Subcutaneous adipose tissue (tissue), 4 donors: ENCODE measurements around the gene ADARB2. TPM values are rescaled to one million over a fixed set of nuclear protein-coding genes. Genes with fewer than 3 reads are reported as not detected.

ENCODE experiments used
- total RNA-seq, 4 donors: library from RNA; depleted of rRNA; stranded (reverse); fragments of >200 nt; gene quantifications; one replicate each; pipeline ENCODE4 v1.1.0, GENCODE V29; 2016
- TF ChIP-seq, protein P1 (sequence below): fragments of 450-650 bp; IDR thresholded peaks from one replicate; pipeline ENCODE4 v1.5.1; 2016; ENCODE audit warnings: low read depth, mild to moderate bottlenecking, control low read depth, antibody characterized with exemption, moderate library complexity

ADARB2 gene
- total RNA-seq, 4 donors from 2014 or later, result under 0.01 to 0.65 (median 0.44) TPM; not detected in 1

DNA sequence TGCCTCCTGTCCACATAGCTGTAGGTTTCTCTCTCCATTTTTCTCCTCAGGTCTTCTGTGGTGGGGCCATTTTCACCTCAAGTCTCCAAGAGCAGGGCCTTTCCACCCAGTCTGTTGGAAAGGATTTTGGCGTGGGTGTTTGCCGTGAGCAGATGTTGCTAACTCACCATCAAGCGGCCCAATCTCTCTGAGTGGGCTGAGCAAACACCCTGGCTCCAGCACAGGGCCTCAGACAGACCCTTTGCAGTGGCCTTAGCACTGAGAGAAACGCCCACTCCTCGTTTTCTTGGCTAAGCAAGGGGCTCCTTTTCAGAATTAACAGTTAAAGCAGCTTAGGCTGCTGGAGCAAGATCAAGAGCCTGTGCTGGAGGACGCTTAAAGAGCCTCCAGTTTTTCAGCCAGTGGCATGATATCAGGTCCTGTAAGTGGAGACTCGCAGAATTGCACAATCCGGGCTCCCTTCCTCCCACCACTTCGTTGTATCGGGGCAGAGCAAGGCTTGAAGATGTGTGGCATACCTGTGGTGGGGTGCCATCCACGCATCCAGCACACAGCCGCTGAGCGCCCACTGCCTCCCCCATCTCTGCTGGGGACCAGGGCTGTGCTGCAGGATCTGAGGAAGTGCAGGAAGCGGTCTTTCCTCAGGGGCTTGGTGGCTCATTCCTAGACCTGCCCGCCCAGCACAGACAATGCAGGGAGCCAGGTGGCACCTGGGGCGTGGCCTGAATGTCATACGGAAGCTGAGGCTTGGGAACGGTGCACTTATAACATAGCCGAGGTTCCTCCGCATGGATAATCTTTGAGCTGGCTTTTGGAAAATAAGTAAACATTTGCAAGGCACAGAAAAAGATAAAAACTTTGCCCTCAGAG, 142.7 kb downstream of the ADARB2 start:
- TF ChIP-seq, protein P1, sequence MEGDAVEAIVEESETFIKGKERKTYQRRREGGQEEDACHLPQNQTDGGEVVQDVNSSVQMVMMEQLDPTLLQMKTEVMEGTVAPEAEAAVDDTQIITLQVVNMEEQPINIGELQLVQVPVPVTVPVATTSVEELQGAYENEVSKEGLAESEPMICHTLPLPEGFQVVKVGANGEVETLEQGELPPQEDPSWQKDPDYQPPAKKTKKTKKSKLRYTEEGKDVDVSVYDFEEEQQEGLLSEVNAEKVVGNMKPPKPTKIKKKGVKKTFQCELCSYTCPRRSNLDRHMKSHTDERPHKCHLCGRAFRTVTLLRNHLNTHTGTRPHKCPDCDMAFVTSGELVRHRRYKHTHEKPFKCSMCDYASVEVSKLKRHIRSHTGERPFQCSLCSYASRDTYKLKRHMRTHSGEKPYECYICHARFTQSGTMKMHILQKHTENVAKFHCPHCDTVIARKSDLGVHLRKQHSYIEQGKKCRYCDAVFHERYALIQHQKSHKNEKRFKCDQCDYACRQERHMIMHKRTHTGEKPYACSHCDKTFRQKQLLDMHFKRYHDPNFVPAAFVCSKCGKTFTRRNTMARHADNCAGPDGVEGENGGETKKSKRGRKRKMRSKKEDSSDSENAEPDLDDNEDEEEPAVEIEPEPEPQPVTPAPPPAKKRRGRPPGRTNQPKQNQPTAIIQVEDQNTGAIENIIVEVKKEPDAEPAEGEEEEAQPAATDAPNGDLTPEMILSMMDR, result no peak

DNA sequence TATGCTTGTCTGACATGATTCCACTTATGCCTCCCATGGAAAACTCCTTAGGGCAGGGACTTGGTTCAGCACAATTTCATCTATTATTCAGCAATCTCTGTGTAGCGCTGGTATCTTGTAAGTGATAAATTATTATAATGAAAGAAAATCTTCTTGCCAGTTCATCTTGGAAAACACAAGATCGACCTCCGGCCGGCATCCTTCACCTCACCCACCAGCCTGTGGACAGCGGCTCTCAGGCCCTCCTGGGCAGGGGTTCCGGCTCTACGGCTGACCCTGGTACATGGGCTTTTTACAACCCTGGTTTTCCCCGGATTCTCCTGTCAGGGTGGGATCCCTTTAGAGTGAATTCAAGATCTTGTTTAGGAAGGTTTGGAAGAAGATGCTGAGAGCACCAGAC, 145.6 kb downstream of the ADARB2 start:
- TF ChIP-seq, protein P1, result no peak

GRCh38 chr10:1591045-1591444, 146.3 kb downstream of the ADARB2 start:
- TF ChIP-seq, protein P1, result no peak

DNA sequence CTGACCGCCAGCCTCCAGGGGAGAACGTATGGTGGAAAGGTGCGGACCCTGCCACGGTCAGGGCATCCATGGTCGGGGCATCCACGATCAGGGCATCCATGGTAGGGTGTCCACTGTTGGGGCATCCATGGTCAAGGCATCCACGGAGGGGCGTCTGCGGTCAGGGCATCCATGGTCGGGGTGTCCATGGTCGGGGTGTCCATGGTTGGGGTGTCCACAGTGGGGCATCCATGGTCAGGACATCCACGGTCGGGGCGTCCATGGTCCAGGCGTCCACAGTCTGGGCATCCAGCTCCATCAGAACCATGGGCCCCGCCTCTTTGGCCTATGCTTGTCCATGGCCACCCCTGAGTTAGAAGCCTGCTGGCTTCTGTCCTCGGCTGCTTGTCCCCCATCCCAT, 148.1 kb downstream of the ADARB2 start:
- TF ChIP-seq, protein P1, result no peak

- TF ChIP-seq, protein P1, result no peak
Measured at GRCh38 chr10:1582739-1583138, 154.6 kb downstream of the ADARB2 start.

- TF ChIP-seq, protein P1, result no peak
Measured at GRCh38 chr10:1581189-1581588, 156.1 kb downstream of the ADARB2 start.

DNA sequence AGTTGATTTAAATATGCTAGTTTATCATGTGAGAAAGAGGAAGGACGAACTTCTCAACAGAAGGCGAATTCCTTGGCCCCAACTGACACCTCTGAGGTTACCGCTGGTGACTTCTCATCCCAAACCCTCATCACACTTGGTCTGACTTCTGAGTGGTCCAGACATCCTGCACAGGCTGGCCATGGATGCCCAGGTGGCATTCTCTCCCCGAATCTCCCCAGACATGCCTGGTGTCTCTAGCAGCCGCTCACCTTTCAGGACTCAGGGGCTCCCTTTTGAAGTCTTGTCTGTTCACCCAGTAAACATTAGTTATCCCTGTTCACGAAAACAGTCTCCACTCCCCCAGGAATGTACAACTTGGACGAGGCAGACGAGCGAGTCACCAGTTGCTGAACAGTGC, 157.7 kb downstream of the ADARB2 start:
- TF ChIP-seq, protein P1, result no peak
